ENCODE data around the gene SPATA24. TPM values are rescaled to one million over a fixed set of nuclear protein-coding genes. Genes with fewer than 3 reads are reported as not detected.

Gene SPATA24
- total and polyA plus RNA-seq, 2 of the 8 experiments (the other 6 are each of a cell fraction or from before 2014, with no cell fraction given): 5.8 to 9.4 TPM

GRCh38 chr5:139417214-139417613 lies 13.3 kb upstream of the SPATA24 start (continued):
- TF ChIP-seq CHD7 (IDR thresholded peaks at IDR 0.05; ENCODE audit: insufficient replicate concordance, low read length) (no peak), TCF12 (IDR thresholded peaks at IDR 0.05; ENCODE audit: low read depth, low read length) (no peak), RBBP5 (IDR thresholded peaks at IDR 0.05; ENCODE audit: borderline replicate concordance, low read depth, low read length) (no peak), ASH2L (IDR thresholded peaks at IDR 0.05; ENCODE audit: low read length) (no peak), HDAC6 (IDR thresholded peaks at IDR 0.05; ENCODE audit: low read depth, low read length) (no peak), JUND (IDR thresholded peaks at IDR 0.05; ENCODE audit: low read length) (no peak)

Data from H1 (cell line).